ENCODE data around the gene IQGAP2.

Gene IQGAP2

GRCh38 chr5:76456258-76456657, 53.2 kb downstream of the IQGAP2 start:
- no peak for DNase-seq

GRCh38 chr5:76457674-76458485, 54.8 kb downstream of the IQGAP2 start:
- DNase-seq: no peak

- no peak for DNase-seq
These were observed 55.4 kb downstream of the IQGAP2 start for GRCh38 chr5:76458486-76458830.

- DNase-seq: no peak
These were observed 57.0 kb downstream of the IQGAP2 start for GRCh38 chr5:76460104-76460503.

GRCh38 chr5:76462097-76462667, 59.1 kb downstream of the IQGAP2 start:
- no peak for DNase-seq

GRCh38 chr5:76467216-76467615, 64.1 kb downstream of the IQGAP2 start:
- DNase-seq: no peak

- DNase-seq: no peak
These were observed 65.7 kb downstream of the IQGAP2 start for GRCh38 chr5:76468635-76469425.

GRCh38 chr5:76469656-76470290, 66.7 kb downstream of the IQGAP2 start:
- DNase-seq: no peak

GRCh38 chr5:76470976-76471375, 67.9 kb downstream of the IQGAP2 start:
- DNase-seq: no peak

- no peak for DNase-seq
These were observed 68.3 kb downstream of the IQGAP2 start for GRCh38 chr5:76471406-76471805.

- DNase-seq: no peak
These were observed 68.9 kb downstream of the IQGAP2 start for GRCh38 chr5:76471987-76472334.

GRCh38 chr5:76472335-76473008, 69.4 kb downstream of the IQGAP2 start:
- DNase-seq: no peak

GRCh38 chr5:76473009-76473336, 69.9 kb downstream of the IQGAP2 start:
- DNase-seq: no peak

- no peak for DNase-seq
These were observed 70.6 kb downstream of the IQGAP2 start for GRCh38 chr5:76473661-76474060.

- no peak for DNase-seq
These were observed 71.3 kb downstream of the IQGAP2 start for GRCh38 chr5:76474377-76474776.

- no peak for DNase-seq
These were observed 72.3 kb downstream of the IQGAP2 start for GRCh38 chr5:76475385-76475784.

GRCh38 chr5:76475936-76476335, 72.9 kb downstream of the IQGAP2 start:
- DNase-seq: no peak

GRCh38 chr5:76476474-76477038, 73.5 kb downstream of the IQGAP2 start:
- DNase-seq: no peak

- DNase-seq: no peak
These were observed 74.0 kb downstream of the IQGAP2 start for GRCh38 chr5:76477061-76477460.

GRCh38 chr5:76477571-76477970, 74.5 kb downstream of the IQGAP2 start:
- no peak for DNase-seq

GRCh38 chr5:76479281-76479680, 76.2 kb downstream of the IQGAP2 start:
- DNase-seq: no peak

- no peak for DNase-seq
These were observed 77.0 kb downstream of the IQGAP2 start for GRCh38 chr5:76479973-76480667.

Measured in NCI-H510A treated with DMSO at 0.1 percent for 48 hours (cell line).